Measurements from ENCODE around the gene KLHDC10.

DNA sequence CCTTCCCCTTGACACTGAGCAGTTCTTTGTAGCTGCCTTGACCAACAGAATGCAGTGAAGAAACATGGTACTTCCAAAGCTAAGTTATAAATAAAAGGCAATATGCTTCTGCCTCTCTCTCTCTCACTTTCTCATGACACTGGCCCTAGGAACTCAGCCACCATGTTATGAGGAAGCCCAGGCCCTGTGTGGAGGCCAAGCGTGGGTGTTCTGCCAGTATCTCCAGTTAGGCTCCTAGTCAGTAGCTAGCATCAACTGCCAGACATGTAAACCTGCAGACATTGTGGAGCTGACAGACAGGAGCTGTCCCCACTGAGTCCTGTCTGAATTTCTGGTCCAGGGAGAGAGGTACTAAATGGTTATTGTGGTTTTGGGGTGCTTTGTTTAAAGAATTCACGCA is 89.7 kb downstream of the KLHDC10 start:
- TF ChIP-seq, protein P1, sequence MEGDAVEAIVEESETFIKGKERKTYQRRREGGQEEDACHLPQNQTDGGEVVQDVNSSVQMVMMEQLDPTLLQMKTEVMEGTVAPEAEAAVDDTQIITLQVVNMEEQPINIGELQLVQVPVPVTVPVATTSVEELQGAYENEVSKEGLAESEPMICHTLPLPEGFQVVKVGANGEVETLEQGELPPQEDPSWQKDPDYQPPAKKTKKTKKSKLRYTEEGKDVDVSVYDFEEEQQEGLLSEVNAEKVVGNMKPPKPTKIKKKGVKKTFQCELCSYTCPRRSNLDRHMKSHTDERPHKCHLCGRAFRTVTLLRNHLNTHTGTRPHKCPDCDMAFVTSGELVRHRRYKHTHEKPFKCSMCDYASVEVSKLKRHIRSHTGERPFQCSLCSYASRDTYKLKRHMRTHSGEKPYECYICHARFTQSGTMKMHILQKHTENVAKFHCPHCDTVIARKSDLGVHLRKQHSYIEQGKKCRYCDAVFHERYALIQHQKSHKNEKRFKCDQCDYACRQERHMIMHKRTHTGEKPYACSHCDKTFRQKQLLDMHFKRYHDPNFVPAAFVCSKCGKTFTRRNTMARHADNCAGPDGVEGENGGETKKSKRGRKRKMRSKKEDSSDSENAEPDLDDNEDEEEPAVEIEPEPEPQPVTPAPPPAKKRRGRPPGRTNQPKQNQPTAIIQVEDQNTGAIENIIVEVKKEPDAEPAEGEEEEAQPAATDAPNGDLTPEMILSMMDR (IDR thresholded peaks at IDR 0.05) = no peak
- TF ChIP-seq POLR2A (IDR thresholded peaks at IDR 0.05; ENCODE audit: low read depth) (no peak), POLR2AphosphoS5 (IDR thresholded peaks at IDR 0.05) (no peak), EP300 (IDR thresholded peaks at IDR 0.05) (no peak)
